Spleen (tissue), 7 donors: ENCODE results near the gene SLCO4C1.

Experiments used
- POLR2A ChIP-seq, 3 donors: fragments of 450-650 bp; IDR thresholded peaks; one replicate each; pipeline ENCODE4 v1.5.1; 2017; ENCODE audit warnings: antibody characterized with exemption in 3 of 3, mild to moderate bottlenecking in 1 of 3
- TF ChIP-seq, protein P1 (sequence below), 11 experiments: fragments of 200-600 bp in 7 of 11; fragments of 450-650 bp in 4 of 11; sonication (generic) in 4 of 11; IDR thresholded peaks in 8 of 11; conservative IDR thresholded peaks in 3 of 11; 1 replicate in 7 of 11; 2 replicates in 4 of 11; pipeline versions ENCODE4 v1.4.0 to v1.8.0; 2016 to 2021; ENCODE audit warnings: antibody characterized with exemption in 11 of 11, inconsistent platforms in 4 of 11, mild to moderate bottlenecking in 1 of 11
- donor health status: DM: no; HTN: no; CAD: no; lungs with moderate emphysema.
- donor health status: DM: no; HTN: no; CAD: no.
- donor health status: DM: no; HTN: no; CAD: no.

DNA sequence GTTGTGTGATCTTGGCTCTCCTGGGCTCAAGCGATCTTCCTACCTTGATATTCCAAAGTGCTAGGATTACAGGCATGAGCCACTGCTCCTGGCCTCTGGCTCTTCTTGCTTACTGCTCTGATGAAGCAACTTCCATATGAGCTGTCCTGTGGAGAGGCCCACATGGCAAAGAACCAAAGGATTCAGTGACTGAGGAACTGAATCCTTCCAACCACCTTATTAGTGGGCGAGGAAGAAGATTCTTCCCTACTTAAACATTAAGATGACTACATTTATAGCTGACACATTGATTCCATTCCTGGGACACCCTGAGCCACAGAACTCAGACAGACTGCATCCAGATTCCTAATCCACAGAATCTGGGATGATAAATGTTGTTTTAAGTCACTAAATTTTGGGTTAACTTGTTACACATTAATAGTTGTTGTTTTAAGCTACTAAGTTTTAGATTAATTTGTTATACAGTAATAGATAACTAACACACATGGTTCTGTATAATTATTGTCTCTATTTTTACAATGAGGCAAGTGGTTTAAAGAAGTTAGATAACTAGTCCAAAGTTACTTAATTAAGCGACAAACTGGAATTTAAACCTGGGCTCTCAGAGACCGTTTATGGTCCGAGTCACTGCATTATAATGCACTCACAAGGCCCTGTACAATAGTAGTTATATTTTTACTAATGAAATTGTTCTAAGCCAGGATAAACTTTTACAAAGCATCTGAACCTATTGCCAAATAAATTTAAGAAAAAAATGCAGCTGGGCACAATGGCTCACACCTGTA lies 16.7 kb upstream of the SLCO4C1 start:
- TF ChIP-seq, protein P1, sequence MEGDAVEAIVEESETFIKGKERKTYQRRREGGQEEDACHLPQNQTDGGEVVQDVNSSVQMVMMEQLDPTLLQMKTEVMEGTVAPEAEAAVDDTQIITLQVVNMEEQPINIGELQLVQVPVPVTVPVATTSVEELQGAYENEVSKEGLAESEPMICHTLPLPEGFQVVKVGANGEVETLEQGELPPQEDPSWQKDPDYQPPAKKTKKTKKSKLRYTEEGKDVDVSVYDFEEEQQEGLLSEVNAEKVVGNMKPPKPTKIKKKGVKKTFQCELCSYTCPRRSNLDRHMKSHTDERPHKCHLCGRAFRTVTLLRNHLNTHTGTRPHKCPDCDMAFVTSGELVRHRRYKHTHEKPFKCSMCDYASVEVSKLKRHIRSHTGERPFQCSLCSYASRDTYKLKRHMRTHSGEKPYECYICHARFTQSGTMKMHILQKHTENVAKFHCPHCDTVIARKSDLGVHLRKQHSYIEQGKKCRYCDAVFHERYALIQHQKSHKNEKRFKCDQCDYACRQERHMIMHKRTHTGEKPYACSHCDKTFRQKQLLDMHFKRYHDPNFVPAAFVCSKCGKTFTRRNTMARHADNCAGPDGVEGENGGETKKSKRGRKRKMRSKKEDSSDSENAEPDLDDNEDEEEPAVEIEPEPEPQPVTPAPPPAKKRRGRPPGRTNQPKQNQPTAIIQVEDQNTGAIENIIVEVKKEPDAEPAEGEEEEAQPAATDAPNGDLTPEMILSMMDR (IDR thresholded peaks at IDR 0.05 in 8 of 11, conservative IDR thresholded peaks at IDR 0.05 in 3 of 11), result no peak
- no peak for TF ChIP-seq POLR2A (IDR thresholded peaks at IDR 0.05)
